Measurements from ENCODE around the gene NR1H2. TPM values are rescaled to one million over a fixed set of nuclear protein-coding genes. Genes with fewer than 3 reads are reported as not detected.

Gene NR1H2
- total and polyA plus RNA-seq, 2 donors (not counting 1 experiment from before 2014, with no cell fraction given): 30.3 to 82.4 TPM

GRCh38 chr19:50383852-50384684, 7.8 kb downstream of the NR1H2 start, which contains the start of gene POLD1:
POLD1 (plus strand) TSS chr19:50384347; CDS start chr19:50398852, 14,505 bp downstream.
- TF ChIP-seq EZH2 (IDR thresholded peaks at IDR 0.05; ENCODE audit: low read length, missing control alignments): no peak
- no peak for TF ChIP-seq CTCF (conservative IDR thresholded peaks at IDR 0.05 in 1 of 2, IDR thresholded peaks at IDR 0.05 in 1 of 2; ENCODE audit: low read depth in 1 of 2, low read length in 2 of 2)
- H3K9me3 ChIP-seq (ENCODE audit: control insufficient read depth, insufficient read depth, low read depth, low read length): no peaks in the 10 kb centered on the region
- no peaks in the 10 kb centered on the region for H3K27me3 ChIP-seq (ENCODE audit: control insufficient read depth, insufficient read depth, low read length)
- H4K20me1 ChIP-seq (ENCODE audit: control insufficient read depth, extremely low read depth, insufficient read depth, low read length): no peaks in the 10 kb centered on the region
- H3K4me1 ChIP-seq (ENCODE audit: control insufficient read depth, extremely low read depth, insufficient read depth, low read length): peaks cover 2% of the 10 kb centered on the region
- peak within 1 kb of the TSS; percentile 80 for H3K9ac ChIP-seq (ENCODE audit: insufficient read depth, low read length)
- peak; percentile 93 to 97 for DNase-seq (ENCODE audit: low read depth in 2 of 2)
- peaks cover 22% of the 10 kb centered on the region for H3K36me3 ChIP-seq (ENCODE audit: control insufficient read depth, insufficient read depth, low read length)
- H3K79me2 ChIP-seq (ENCODE audit: control insufficient read depth, insufficient read depth, low read length): peaks cover 21% of the 10 kb centered on the region
- H3K27ac ChIP-seq (ENCODE audit: insufficient read depth, low read length): peak within 1 kb of the TSS; percentile 82
- peak within 1 kb of the TSS; percentile 19 for H2AFZ ChIP-seq (ENCODE audit: low read length)
- peak within 1 kb of the TSS; percentile 36 to 80 (median 60) for H3K4me3 ChIP-seq (replicated peaks in 1 of 4; ENCODE audit: control extremely low read depth in 1 of 4, insufficient read depth in 1 of 4, low read depth in 3 of 4, low read length in 4 of 4)
- peak within 1 kb of the TSS; percentile 99 for H3K4me2 ChIP-seq (ENCODE audit: extremely low read depth, insufficient read depth, low read length)

- Histone ChIP-seq H3K36me3 (ENCODE audit: control insufficient read depth, insufficient read depth, low read length) (peaks cover 19% of the 10 kb centered on the region), H4K20me1 (ENCODE audit: control insufficient read depth, extremely low read depth, insufficient read depth, low read length) (no peaks in the 10 kb centered on the region), H3K4me3 (replicated peaks in 1 of 4; ENCODE audit: control extremely low read depth in 1 of 4, insufficient read depth in 1 of 4, low read depth in 3 of 4, low read length in 4 of 4) (peak overlapping the region; percentile 36 to 80 (median 60)), H3K27me3 (ENCODE audit: control insufficient read depth, insufficient read depth, low read length) (no peaks in the 10 kb centered on the region), H3K4me2 (ENCODE audit: extremely low read depth, insufficient read depth, low read length) (peak overlapping the region; percentile 99), H3K4me1 (ENCODE audit: control insufficient read depth, extremely low read depth, insufficient read depth, low read length) (peaks cover 2% of the 10 kb centered on the region), H3K27ac (ENCODE audit: insufficient read depth, low read length) (peak overlapping the region; percentile 82), H3K79me2 (ENCODE audit: control insufficient read depth, insufficient read depth, low read length) (peaks cover 24% of the 10 kb centered on the region), H3K9ac (ENCODE audit: insufficient read depth, low read length) (peak overlapping the region; percentile 80), H3K9me3 (ENCODE audit: control insufficient read depth, insufficient read depth, low read depth, low read length) (no peaks in the 10 kb centered on the region), H2AFZ (ENCODE audit: low read length) (peak overlapping the region; percentile 0)
- no peak for TF ChIP-seq CTCF (conservative IDR thresholded peaks at IDR 0.05 in 1 of 2, IDR thresholded peaks at IDR 0.05 in 1 of 2; ENCODE audit: low read depth in 1 of 2, low read length in 2 of 2)
- TF ChIP-seq EZH2 (IDR thresholded peaks at IDR 0.05; ENCODE audit: low read length, missing control alignments): no peak
- peak in 1 of 2 donors; percentile 48 for DNase-seq (ENCODE audit: low read depth in 2 of 2)
These were observed 8.7 kb downstream of the NR1H2 start for GRCh38 chr19:50384685-50385535.
